Stimulated activated CD4-positive, alpha-beta T cell treated with anti-CD3 and anti-CD28 coated beads, Interleukin-12 subunit alpha, Interleukin-12 subunit beta, amount 100 ng/mL, for 48 hours (primary cell): ENCODE data around the gene CDH3.

Experiments used
- DNase-seq, 3 donors: peaks; one replicate each; pipeline ENCODE4 v3.0.0-alpha.2; 2020; ENCODE audit warnings: low read depth in 2 of 3, low spot score in 1 of 3

The CDH3 gene

GRCh38 chr16:68646953-68647659, 2.0 kb downstream of the CDH3 start:
- no peak for DNase-seq

- no peak for DNase-seq
These were observed 6.0 kb downstream of the CDH3 start for GRCh38 chr16:68651136-68651535.

- DNase-seq: no peak
These were observed 7.5 kb downstream of the CDH3 start for GRCh38 chr16:68652659-68653058.

DNA sequence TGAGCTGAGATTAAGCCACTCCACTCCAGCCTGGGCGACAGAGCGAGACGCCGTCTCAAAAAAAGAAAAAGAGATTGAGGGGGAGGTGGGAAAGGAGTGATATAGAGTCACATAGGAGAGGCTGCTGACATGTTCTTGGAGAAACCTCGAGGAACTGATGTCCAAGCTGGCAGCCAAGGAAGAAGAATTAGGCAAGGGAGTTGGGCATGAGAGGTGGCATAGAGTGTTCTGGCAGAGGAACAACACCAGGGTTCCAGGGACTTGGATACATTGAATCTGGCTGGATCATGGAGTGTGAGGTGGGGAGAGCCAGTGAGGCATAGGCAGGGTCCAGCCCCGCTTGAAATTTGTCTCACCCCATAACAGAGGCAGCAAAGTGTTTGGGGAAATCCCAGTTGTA, 10.7 kb downstream of the CDH3 start:
- no peak for DNase-seq

GRCh38 chr16:68656751-68657150, 11.6 kb downstream of the CDH3 start:
- DNase-seq: no peak

GRCh38 chr16:68658341-68658973, 13.3 kb downstream of the CDH3 start:
- no peak for DNase-seq

- DNase-seq: no peak
These were observed 13.9 kb downstream of the CDH3 start for GRCh38 chr16:68658974-68659360.

- no peak for DNase-seq
These were observed 14.6 kb downstream of the CDH3 start for GRCh38 chr16:68659412-68660358.

DNA sequence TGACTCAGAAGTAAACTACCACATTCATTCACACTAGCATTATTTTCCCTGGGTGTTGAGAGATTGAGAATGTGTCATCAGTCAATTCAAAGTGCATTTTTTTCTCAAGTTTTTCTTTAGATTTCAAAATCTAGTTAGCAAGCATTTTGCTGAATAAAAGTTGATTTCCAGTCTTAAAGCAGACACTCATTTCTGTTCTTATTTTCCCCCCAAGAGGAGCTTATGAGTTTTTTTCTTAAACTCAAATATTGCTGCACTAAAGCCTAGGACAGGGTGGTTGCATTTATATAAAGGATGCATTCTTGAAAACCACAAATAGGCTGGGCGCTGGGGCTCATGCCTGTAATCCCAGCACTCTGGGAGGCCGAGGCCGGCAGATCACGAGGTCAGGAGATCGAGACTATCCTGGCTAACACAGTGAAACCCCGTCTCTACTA, 15.3 kb downstream of the CDH3 start:
- DNase-seq: no peak

DNA sequence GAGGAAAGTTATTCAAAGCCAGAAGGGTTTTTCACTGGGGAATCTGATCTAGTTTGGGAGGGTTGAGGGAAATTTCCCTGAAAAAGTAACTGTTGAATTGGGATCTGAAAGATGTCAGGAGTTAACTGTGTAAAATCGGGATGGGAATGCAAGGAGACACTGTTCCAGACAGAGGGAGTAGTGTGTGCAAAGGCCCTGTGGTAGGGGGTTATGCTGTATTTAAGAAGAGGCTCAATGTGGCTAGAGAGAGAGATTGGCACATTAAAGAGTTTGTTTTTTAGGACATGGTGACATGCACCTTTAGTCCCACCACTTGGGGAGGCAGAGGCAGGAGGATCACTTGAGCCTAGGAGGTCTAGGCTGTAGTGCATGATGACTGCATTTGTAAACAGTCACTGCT, 16.9 kb downstream of the CDH3 start:
- no peak for DNase-seq

- no peak for DNase-seq
These were observed 19.2 kb downstream of the CDH3 start for GRCh38 chr16:68664297-68664696.

- DNase-seq: no peak
These were observed 20.4 kb downstream of the CDH3 start for GRCh38 chr16:68665501-68665900.

DNA sequence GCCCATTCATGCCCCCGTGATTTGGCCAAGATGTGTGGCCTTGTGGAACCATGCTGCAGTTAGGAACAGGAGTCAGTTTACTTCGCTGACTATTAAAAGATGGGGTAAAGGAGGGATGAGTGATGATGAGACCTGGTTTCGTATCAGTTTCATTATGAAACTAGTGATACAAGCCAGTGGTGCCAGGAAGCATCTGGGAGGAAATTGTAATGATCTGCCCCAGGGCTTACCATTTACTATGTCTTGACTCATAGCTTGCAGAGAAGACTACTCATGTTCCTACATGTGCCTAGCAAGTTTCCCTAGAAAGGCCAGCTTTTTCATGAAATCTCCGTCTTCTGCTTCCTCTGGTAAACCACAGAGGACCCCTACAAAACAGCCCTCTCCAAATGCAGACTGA, 23.2 kb downstream of the CDH3 start:
- DNase-seq: peak; percentile 34 to 48 (median 35)

DNA sequence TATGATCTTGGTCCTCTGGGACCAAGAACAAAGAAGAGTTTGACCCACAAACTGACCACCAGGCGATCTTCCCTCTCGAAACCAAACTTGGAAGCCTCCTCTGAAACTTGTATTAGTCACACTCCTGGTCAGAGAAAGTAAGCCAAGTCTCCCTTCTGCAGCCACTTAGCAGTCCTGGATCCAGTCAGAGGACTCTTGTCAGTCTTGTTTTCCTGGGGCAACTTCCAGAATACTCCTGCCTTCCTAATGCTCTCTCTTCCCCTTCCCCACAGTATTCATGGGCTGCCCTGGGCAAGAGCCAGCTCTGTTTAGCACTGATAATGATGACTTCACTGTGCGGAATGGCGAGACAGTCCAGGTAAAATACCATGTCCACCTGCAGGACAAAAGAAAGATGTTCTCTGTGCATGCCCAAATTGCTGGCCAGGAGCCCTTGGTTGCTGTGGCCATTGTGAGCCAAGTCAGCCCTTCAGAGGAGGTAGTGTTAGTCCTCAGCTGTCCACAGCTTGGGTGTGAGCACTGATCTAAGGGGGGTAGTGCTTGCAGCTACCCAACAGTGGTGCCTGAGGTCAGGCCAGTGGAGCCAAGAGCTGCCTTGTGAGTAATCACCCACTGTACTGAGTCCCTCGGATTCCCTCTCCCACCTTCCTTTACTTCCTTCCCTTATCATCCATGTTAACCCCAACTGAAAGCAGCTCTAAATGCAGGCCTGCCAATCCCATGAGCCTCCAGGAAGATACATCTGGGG, 31.2 kb downstream of the CDH3 start:
- DNase-seq: no peak

DNA sequence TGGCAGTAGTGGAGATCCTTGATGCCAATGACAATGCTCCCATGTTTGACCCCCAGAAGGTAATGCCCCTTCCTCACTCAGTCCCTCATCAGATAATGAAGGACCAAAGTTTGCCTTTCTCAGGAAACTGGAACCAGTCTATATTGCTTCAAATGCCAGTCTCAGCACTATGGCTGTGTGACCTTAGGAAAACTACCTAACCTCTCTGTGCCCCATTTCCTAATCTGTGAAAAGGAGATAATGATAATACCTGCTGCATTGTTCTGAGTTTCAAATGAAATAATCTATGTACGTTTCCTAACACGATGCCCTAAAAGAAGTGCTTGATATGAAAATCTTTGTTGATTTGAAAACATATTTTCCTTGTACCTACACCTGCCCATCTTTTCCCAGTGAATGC, 35.9 kb downstream of the CDH3 start:
- DNase-seq: no peak

DNA sequence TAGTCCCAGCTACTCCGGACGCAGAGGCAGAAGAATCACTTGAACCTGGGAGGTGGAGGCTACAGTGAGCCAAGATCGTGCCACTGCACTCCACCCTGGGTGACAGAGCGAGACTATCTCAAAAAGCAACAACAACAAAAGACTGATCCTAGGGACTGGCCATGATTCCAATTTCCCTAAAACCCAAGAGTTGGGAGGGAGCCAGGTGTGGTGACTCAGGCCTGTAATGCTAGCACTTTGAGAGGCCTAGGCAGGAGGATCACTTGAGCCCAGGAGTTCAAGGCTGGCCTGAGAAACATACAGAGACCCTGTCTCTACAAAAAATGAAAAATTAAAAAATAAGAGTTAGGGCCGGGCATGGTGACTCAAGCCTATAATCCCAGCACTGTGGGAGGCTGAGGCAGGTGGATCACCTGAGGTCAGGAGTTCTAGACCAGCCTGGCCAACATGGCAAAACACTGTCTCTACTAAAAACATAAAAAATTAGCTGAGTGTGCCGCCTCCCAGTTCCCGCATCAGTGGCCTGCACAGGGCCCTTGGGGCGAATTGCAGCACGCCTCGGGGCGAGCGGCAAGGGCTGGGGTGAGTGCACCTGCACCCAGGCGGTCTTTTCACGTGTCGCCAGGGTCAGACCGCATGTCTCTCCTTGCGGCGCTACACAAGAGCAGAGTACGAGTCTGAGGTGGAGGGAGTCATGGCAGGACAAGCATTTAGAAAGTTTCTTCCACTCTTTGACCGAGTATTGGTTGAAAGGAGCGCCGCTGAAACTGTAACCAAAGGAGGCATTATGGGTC, 40.8 kb downstream of the CDH3 start:
- no peak for DNase-seq

DNA sequence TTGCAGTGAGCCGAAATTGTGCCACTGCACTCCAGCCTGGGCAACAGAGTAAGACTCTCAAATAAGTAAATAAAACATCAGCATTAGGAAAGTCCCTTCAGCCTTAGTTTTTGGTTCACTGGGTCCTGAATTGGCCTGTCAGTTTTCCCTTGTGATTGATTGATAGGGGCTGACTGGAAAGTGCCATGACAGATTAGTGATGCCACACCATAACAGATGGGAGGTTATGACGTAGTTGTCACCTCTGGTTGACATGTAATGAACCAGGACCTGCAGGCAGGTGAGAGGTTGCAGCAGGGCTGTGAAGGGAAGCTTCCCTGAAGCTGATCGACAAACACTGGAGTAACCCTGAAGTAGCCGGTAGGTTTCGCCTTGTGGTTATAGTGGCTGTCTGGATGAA, 41.8 kb downstream of the CDH3 start:
- no peak for DNase-seq

DNA sequence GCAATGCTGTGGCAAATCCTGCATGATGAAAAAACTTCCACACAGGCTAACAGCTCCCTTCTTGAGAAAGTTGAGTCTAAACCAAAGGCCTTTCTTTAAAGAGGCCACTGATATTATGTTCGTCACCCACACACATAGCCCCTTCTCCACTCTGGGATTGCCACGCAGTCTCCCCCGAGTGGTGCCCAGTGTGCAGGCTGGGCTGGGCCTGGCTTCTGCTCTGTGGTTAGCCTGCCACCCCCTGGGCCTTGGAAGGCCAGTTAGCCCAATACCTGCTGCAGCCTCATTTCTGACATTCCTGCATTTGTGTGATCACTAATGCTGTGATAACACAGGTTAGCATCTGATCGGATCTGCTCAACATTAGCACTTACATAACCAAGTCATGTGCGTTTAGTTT, 44.8 kb downstream of the CDH3 start:
- DNase-seq: no peak

GRCh38 chr16:68695575-68695974, 50.5 kb downstream of the CDH3 start:
- DNase-seq: no peak

DNA sequence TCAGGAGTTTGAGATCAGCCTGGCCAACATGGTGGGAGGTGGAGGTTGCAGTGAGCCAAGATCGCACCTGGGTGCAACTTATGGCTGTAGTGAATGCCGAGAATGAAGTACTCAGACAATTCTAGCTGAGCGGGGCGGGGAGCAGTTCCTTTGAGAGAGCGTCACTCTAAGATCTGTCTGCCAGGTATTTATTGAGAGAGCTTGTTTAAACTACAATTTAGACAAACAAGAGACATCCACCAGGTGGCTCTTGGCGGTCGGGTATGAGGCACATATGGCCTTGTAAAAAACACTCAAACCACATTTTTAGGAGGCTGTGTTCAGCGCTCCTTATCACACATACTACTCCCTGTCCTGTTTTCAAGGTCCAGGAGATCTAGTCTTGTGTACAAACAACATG, 51.4 kb downstream of the CDH3 start:
- no peak for DNase-seq
